HepG2 (cell line): ENCODE measurements around the gene EZH1. TPM values are rescaled to one million over a fixed set of nuclear protein-coding genes. Genes with fewer than 3 reads are reported as not detected.

Source experiments
- BCL6 ChIP-seq: IDR thresholded peaks from 2 replicates; pipeline ENCODE4 v1.6.1; 2016; ENCODE audit warnings: missing genetic modification reagents, missing compliant biosample characterization
- JUNB ChIP-seq: sonication (generic); formaldehyde crosslinking; IDR thresholded peaks from 2 replicates; pipeline ENCODE4 v1.8.0; 2022; ENCODE audit warnings: missing genetic modification reagents, mild to moderate bottlenecking, borderline replicate concordance
- NFKB2 ChIP-seq: sonication (generic); formaldehyde crosslinking; IDR thresholded peaks from 2 replicates; pipeline ENCODE4 v1.4.0; 2020; ENCODE audit warnings: missing genetic modification reagents, borderline replicate concordance
- ZBTB7B ChIP-seq: sonication (generic); formaldehyde crosslinking; IDR thresholded peaks from 2 replicates; pipeline ENCODE4 v1.4.0; 2020; ENCODE audit warnings: missing genetic modification reagents
- polyA plus RNA-seq, 8 experiments: library from polyadenylated mRNA; depleted of rRNA in 3 of 8; stranded (reverse) in 7 of 8; unstranded in 1 of 8; fragments of >200 nt; fragmentation: Illumina TruSeq in 4 of 8; extraction: Trizol in 4 of 8; gene quantifications; 2 replicates each; pipeline versions ENCODE4 v1.2.1 to v1.2.3, GENCODE V29; 2011 to 2016; ENCODE audit warnings: low read depth in 4 of 8, missing spikeins in 1 of 8, mixed read lengths in 1 of 8; ENCODE audit not compliant: insufficient read depth in 1 of 8
- total RNA-seq, 5 experiments: library from RNA; depleted of rRNA; stranded (reverse); fragments of >200 nt; fragmentation: Illumina TruSeq; extraction: Trizol; gene quantifications; 2 replicates each; pipeline ENCODE4 v1.2.3, GENCODE V29; 2016; ENCODE audit warnings: low read depth in 1 of 5
- TF ChIP-seq, protein P1 (sequence below): fragments of 450-650 bp; IDR thresholded peaks from 2 replicates; pipeline ENCODE4 v1.6.1; 2017; ENCODE audit warnings: mild to moderate bottlenecking
- TF ChIP-seq, protein P2 (sequence below), 2 experiments: sonication (generic) in 1 of 2; formaldehyde crosslinking in 1 of 2; IDR thresholded peaks; 2 replicates each; pipeline versions ENCODE4 v1.4.0 to v1.6.1; 2016 to 2020; ENCODE audit warnings: borderline replicate concordance in 1 of 2, low read depth in 1 of 2, mild to moderate bottlenecking in 1 of 2, missing genetic modification reagents in 1 of 2

Gene EZH1
- total and polyA plus RNA-seq, 2 of the 13 experiments (the other 11 are each of a cell fraction or from before 2014, with no cell fraction given) = 11.6 to 24.0 TPM

DNA sequence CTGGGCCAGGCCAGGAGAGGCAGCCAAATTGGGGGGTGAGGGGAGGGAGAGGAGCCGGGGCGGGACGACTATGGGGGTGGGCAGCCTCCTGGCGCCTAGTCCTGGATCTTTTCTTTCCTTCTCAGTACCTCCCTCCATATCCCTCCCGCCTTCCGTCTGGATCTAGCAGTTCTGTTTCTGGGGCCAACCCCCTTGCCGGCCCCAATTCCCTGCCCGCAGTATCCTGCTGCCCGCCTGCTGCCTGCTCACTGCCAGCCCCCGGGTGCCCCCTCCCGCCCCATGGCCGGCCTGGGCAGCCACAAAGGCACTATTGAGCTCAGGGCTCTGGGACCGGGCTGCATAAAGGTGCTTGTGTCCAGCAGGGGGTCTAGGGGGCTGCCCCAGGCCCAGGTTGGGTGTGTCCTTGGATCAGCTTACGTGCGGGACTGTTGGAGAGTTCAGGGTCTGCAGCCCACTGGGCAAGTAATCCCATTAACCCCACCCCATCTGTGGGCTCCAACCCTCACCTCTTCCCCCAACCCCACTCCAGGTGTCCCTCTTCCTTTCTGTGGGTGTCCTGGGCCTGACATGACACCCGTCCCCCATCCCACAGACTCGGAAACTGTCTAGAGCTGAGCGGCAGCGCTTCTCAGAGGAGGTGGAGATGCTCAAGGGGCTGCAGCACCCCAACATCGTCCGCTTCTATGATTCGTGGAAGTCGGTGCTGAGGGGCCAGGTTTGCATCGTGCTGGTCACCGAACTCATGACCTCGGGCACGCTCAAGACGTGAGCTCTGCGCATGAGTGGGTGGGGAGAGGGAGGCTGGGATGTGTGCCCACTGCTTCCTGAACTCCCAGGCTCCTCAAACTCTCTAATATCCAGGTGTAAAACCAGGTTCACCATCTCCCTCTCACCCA lies 37.6 kb upstream of the EZH1 start (continued):
- TF ChIP-seq, protein P1, sequence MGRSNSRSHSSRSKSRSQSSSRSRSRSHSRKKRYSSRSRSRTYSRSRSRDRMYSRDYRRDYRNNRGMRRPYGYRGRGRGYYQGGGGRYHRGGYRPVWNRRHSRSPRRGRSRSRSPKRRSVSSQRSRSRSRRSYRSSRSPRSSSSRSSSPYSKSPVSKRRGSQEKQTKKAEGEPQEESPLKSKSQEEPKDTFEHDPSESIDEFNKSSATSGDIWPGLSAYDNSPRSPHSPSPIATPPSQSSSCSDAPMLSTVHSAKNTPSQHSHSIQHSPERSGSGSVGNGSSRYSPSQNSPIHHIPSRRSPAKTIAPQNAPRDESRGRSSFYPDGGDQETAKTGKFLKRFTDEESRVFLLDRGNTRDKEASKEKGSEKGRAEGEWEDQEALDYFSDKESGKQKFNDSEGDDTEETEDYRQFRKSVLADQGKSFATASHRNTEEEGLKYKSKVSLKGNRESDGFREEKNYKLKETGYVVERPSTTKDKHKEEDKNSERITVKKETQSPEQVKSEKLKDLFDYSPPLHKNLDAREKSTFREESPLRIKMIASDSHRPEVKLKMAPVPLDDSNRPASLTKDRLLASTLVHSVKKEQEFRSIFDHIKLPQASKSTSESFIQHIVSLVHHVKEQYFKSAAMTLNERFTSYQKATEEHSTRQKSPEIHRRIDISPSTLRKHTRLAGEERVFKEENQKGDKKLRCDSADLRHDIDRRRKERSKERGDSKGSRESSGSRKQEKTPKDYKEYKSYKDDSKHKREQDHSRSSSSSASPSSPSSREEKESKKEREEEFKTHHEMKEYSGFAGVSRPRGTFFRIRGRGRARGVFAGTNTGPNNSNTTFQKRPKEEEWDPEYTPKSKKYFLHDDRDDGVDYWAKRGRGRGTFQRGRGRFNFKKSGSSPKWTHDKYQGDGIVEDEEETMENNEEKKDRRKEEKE = no peak
- TF ChIP-seq, protein P2, sequence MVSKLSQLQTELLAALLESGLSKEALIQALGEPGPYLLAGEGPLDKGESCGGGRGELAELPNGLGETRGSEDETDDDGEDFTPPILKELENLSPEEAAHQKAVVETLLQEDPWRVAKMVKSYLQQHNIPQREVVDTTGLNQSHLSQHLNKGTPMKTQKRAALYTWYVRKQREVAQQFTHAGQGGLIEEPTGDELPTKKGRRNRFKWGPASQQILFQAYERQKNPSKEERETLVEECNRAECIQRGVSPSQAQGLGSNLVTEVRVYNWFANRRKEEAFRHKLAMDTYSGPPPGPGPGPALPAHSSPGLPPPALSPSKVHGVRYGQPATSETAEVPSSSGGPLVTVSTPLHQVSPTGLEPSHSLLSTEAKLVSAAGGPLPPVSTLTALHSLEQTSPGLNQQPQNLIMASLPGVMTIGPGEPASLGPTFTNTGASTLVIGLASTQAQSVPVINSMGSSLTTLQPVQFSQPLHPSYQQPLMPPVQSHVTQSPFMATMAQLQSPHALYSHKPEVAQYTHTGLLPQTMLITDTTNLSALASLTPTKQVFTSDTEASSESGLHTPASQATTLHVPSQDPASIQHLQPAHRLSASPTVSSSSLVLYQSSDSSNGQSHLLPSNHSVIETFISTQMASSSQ (IDR thresholded peaks at IDR 0.05; ENCODE audit: low read depth) = no peak
- TF ChIP-seq, protein P2 (CRISPR knock-in tag; IDR thresholded peaks at IDR 0.05; ENCODE audit: borderline replicate concordance) = peak; percentile 16; the same call in 1 of the 2 replicates
- TF ChIP-seq BCL6 (no peak), NFKB2 (CRISPR knock-in tag) (peak; percentile 38; the same call in 1 of the 2 replicates), JUNB (no peak), ZBTB7B (peak; percentile 17; the same call in 1 of the 2 replicates)
